HG03460 (cell line): ENCODE results near the gene TUT1.
"Not testable (repeated sequence)": the region's sequence is repeated elsewhere in the genome, so short reads cannot be mapped to it uniquely, and the experiment has no call there.

Experiments used
- ATAC-seq: cut with Tn5 transposase; IDR thresholded peaks from one replicate; pipeline ENCODE4 v1.9.1; 2021; ENCODE audit not compliant: unreplicated experiment

TUT1 gene

DNA sequence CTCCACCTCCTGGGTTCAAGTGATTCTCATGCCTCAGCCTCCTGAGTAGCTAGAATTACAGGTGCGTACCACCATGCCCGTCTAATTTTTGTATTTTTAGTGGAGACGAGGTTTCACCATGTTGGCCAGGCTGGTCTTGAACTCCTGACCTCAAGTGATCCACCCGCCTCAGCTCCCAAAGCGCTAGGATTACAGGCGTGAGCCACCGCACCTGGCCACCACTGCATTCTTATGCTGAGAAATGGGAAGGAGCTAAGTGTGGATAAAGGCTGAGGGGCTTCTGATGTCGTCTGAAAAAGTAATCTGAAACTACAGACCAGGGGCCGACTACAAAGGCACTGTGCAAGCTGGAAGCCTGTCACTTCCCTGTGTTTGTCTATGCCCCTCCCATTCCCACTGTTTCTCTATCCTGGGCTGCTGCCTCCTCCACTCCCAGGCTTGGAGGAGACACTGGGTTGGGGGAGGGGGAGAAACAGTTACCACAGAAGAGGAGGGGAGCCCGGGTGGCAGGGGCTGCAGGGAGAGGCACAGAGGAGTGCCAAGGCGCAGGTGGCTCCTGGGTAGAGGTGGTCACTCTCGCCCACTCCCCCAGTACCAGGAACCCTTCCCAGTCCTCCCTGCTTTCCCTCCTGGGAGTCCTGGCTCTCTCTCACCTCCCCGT, 13.3 kb upstream of the TUT1 start:
- no peak for ATAC-seq

DNA sequence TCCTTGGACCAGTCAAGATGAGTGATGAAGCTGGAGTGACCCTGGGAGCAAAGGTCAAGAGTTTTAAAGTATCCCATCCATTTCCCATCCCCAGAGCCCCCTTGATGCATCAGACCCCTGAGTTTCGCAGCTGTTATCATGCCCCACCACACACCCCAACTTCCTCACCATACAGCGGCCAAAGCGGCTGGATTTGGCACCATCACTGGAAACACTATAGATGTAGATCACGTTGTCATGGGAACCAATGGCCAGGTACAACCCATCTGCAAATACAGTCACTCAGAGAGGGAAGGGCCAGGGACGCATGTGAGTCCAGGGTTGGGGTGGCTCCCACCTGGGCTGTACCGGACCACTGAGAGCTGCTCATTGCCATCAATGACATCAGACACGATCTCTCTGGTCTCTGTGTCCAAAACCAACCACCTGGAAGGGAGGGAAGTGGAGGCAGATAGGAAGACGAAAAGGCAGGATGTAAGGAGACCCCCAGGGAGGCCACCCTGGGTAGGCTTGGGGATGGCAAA, 12.5 kb upstream of the TUT1 start:
- no peak for ATAC-seq

DNA sequence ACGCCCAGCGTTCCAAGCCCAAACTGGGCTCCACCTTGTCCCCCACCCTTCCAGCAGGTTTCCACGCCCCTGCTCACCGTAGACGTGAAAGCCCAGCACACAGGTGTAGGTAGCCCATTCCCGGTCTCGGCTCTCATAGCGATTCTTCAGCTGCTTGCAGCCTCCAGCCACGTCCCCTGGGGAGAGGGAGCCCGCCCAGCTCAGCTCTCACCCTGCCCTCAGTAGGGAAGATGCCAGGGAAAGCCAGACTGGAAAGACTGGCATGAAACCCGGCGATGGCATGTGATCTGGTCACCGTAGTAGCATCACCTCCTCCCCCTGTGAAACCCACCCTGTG, 11.7 kb upstream of the TUT1 start:
- ATAC-seq, result no peak

DNA sequence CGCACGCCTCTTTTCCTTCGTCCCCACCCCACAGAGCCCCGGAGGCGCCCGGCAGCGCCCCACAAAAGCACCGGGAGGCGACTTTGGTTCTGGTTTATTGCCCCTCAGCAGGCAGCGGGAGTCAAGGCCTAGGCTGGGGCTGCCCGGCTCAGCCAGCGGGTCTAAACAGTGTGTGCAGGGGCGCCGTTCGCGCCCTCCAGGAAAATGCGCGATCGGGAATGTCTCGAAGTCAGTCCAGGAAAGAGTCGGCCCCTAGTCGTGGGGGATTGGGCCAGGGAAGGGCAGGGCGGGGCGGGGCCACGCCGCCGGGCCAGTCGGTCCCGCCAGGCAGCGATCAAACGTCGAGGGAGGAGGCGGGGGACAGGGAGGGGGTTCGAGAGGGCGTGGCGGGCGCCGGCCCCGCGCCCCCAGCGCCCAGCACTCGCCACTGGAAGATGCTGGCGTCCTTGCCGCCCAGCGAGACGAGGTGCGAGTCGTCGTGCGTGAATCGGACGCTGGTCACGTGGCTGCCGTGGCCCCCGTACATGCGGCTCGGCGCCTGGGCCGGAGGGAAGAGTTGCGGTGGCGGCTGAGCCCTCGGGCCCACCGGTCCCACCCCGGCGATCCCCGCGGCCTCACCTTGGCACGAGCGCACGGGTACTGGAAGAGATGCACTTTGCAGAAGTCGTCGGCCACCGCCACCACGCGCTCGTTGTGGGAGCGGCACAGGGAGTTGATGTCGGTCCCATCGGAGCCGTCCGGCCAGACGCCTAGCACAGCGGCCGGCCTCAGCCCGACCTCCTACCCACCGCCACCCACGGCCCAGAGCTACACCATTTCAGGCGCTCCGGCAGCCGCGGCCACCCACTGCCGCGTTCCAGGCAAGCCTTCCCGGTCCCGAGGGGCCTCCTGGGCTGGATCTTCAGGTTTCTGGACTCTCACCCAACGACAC, 11.1 kb upstream of the TUT1 start:
- no peak for ATAC-seq

- peak; percentile 73 for ATAC-seq
Measured at GRCh38 chr11:62601372-62602140, 10.2 kb upstream of the TUT1 start, which contains the start of gene MTA2. TSS of gene MTA2 (minus strand) at chr11:62601865. CDS start at chr11:62601450, 415 bp downstream.

DNA sequence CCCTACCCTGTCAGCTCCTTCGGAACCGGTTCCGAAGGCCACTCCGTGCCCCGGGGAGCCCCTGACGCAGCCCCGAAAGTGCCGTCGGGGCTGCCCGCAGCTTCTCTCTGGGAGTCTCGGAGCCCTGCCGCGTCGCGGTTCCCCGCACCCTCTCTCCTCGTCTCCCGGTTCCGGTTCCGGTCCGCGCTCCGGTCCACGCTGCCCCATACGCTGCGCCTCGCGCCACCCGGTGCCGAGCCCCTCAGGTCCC, 9.7 kb upstream of the TUT1 start:
- no peak for ATAC-seq

DNA sequence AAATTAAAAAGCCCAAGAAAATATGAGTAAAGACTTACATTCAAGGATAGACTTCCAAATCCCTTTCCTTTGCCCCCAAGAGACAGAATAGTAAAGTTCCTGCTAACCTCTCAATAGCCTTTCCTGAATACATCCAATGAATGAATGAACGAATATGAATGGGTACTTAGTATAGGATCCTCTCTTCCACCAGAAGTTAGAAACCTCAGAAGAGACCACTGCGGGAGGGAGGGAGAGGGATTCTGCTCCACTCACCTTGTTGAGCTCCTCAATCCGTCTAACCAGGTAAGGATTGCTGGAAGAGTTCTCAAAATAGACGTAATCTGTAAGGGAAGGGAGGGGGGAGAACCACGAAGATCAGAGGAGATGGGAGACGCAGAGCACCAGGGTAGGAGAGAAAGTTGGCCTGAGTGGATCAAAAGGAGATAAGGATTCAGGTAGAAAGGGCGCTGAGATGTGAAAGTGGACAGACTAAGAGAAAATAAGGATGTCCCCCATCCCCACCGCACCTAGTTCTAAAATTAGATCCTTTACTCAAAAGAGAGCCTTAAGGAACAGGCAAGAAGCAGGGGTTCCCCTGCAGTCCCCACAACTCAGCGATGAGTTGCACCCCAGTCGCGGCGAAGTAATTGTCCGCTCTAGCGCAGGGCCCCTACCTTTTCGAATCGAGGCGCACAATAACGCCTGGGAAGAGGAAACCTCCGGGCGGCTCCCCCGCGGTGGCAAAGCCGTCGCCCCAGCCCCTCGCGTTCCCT, 9.2 kb upstream of the TUT1 start:
- ATAC-seq, result no peak

DNA sequence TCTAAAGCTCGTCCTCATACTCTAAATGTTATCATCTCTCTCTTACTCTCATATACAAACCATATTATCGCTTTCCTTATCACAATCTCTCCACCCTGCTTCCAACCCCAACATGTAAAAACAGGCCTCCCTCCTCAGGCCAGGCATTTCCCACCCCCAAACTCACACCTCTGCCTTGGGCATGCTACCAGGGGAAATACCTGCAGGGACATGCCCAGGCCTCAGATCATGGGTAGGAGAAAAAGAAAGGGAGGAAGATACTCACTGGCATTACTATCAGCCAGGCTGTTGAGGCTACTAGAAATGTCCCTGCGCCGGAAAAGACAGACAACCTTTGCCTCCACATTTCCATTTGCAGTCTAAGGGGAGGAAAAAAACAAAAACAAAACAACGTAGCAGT, 8.6 kb upstream of the TUT1 start:
- ATAC-seq, result no peak

- ATAC-seq, result peak; percentile 49
Measured at GRCh38 chr11:62599069-62599696, 7.9 kb upstream of the TUT1 start.

DNA sequence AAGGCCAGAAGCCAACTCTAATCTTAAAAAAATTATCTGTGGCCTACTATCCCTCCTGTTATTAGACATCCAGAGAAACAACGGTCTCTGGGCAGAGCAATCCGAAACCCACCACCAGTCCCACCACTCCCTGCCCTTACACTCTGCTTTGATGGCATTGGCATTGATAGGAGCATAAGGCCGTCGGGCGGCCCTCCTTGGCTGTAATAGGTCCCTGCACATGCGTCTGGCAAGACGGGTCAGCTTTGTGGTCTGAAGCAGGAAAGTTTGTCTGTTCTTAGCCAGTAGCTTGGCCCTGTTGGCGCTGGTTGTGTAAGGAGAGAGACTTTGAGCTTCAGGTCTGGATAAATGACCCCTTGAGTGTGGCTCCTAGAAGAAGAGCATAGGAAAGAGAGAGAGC, 3.8 kb upstream of the TUT1 start:
- no peak for ATAC-seq

DNA sequence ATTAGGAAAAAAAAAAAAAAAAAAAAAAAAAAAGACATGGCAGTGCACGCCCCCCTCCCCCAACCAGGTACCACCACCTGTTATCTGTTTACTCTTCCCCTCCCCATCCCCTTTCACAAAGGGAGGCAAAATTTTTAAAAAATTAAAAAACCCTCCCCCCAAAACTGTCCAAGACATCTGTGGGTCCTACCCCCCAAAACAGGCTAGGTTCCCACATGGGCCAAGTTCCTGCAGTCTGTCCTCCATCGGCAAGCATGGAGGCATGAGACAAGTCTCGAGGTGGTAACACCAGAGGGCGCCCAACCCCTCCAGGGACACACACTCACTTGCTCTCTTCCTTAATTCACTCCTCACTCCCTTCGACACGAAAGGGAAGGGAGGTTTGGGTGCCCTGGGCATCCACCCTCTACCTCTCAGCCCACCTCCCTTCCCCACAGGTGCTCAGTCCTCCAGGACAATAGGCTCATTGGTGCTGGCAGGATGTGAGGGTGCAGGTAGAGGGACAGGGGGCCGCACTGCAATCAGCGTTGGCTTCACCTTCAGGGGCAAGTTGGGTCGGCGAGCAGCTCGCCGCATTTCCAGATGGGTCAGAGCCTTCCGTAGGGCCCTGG, 2.2 kb upstream of the TUT1 start:
- no peak for ATAC-seq

- no peak for ATAC-seq
Measured at GRCh38 chr11:62592989-62593421, 1.7 kb upstream of the TUT1 start.

- peak; percentile 1 for ATAC-seq
Measured at GRCh38 chr11:62592146-62592815, 958 bp upstream of the TUT1 start.

- no peak for ATAC-seq
Measured at GRCh38 chr11:62588966-62589637, 2.2 kb downstream of the TUT1 start.

DNA sequence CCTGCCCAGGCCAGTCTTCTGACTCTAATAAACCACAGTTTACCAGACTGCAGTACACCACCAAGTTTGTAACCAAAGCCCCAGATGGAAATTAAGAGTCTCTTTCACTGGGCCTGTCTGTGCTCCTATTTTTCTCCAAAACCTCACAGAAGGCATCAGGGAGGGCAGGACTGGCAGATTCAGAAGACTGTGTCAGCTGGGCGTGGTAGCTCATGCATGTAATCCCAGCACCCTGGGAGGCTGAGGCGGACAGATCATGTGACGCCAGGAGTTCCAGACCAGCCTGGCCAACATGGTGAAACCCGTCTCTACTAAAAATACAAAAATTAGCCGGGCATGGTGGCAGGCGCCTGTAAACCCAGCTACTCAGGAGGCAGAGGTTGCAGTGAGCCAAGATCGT, 6.0 kb downstream of the TUT1 start:
- ATAC-seq, result not testable (repeated sequence)

DNA sequence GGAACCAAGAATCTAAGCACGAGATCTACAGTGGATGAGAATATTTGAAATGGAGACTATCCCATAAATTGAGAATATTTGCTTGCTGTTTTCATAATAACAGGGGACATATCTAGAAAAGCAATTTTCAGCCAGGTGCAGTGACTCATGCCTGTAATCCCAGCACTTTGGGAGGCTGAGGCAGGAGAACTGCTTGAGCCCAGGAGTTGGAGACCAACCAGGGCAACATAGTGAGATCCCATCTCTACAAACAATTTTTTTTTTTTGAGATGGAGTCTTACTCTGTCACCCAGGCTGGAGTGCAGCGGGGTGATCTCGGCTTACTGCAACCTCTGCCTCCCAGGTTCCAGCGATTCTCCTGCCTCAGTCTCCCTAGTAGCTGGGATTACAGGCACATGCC, 9.6 kb downstream of the TUT1 start:
- ATAC-seq, result not testable (repeated sequence)

DNA sequence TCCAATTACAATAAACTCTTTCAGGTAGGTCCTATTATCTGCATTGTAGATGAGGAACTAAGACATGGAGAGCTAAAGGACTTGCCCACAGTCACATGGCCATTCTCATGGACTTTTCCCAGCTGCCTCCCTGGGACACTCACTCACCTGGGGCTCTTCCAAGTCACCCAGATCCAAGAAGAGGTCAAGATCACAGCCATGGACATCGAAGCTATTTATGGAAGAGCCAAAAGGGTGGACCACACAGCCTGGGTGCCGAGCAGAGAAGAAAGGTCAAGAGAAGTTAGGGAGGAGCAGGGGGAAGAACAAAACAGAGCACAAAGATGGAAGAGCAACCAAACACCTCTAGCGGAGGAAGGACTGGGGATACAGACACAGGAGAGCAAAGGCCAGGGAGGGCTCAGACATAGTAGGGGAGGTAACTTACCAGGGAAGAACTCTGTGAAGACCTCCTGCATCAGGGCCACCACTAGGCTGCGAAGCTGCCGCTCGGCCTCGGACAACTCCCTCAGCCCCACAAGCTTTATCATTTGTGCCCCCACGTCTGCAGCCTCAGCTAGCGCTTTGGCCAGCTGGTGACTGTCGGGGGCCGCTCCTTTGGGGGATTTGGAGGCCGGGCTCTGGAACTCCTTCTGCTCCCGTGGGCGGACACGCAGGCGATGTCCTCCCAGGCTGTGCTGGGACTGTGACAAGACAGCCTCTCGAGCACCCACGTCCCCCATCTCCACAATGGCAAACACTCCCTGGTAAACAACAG, 10.2 kb downstream of the TUT1 start:
- ATAC-seq, result no peak

- no peak for ATAC-seq
Measured at GRCh38 chr11:62579252-62579651, 12.1 kb downstream of the TUT1 start.
